ENCODE measurements around the gene TAS2R30.

GRCh38 chr12:11089246-11089645, 45.2 kb downstream of the TAS2R30 start:
- TF ChIP-seq EZH2 (optimal IDR thresholded peaks at IDR 0.05; ENCODE audit: low read depth, low read length) (no peak), CTCF (IDR thresholded peaks at IDR 0.05; ENCODE audit: low read length) (no peak), EZH2phosphoT487 (IDR thresholded peaks at IDR 0.05; ENCODE audit: low read length) (no peak)

Measured in MM.1S (cell line).